Measurements from ENCODE around the gene HECTD1.
"Not testable (repeated sequence)": the region's sequence is repeated elsewhere in the genome, so short reads cannot be mapped to it uniquely, and the experiment has no call there.

The HECTD1 gene

GRCh38 chr14:31092160-31092708 lies 115.4 kb downstream of the HECTD1 start:
- DNase-seq (ENCODE audit: insufficient read length, low spot score) (no peak), FAIRE-seq (no peak)
- TF ChIP-seq POLR2A (IDR thresholded peaks at IDR 0.05; ENCODE audit: low read depth, low read length), result no peak

GRCh38 chr14:31090883-31091764 lies 116.5 kb downstream of the HECTD1 start:
- DNase-seq (ENCODE audit: insufficient read length, low spot score) (peak; percentile 7), FAIRE-seq (peak; percentile 89)
- TF ChIP-seq POLR2A (IDR thresholded peaks at IDR 0.05; ENCODE audit: low read depth, low read length), result no peak

- DNase-seq (ENCODE audit: insufficient read length, low spot score); FAIRE-seq: not testable (repeated sequence)
These were observed 121.1 kb downstream of the HECTD1 start for GRCh38 chr14:31086466-31086865.

GRCh38 chr14:31085027-31085426 lies 122.6 kb downstream of the HECTD1 start:
- TF ChIP-seq POLR2A (IDR thresholded peaks at IDR 0.05; ENCODE audit: low read depth, low read length), result no peak
- DNase-seq (ENCODE audit: insufficient read length, low spot score), result no peak
- no peak for FAIRE-seq

- TF ChIP-seq POLR2A (IDR thresholded peaks at IDR 0.05; ENCODE audit: low read depth, low read length), result no peak
- DNase-seq (ENCODE audit: insufficient read length, low spot score), result no peak
- FAIRE-seq, result no peak
These were observed 123.2 kb downstream of the HECTD1 start for GRCh38 chr14:31084385-31084784.

GRCh38 chr14:31083781-31084180 lies 123.8 kb downstream of the HECTD1 start:
- no peak for TF ChIP-seq POLR2A (IDR thresholded peaks at IDR 0.05; ENCODE audit: low read depth, low read length)
- no peak for FAIRE-seq
- DNase-seq (ENCODE audit: insufficient read length, low spot score), result no peak

- DNase-seq (ENCODE audit: insufficient read length, low spot score), result no peak
- TF ChIP-seq POLR2A (IDR thresholded peaks at IDR 0.05; ENCODE audit: low read depth, low read length), result no peak
- FAIRE-seq, result no peak
These were observed 127.1 kb downstream of the HECTD1 start for GRCh38 chr14:31080484-31080883.

GRCh38 chr14:31080056-31080455 lies 127.5 kb downstream of the HECTD1 start:
- DNase-seq (ENCODE audit: insufficient read length, low spot score) (no peak), FAIRE-seq (no peak)
- no peak for TF ChIP-seq POLR2A (IDR thresholded peaks at IDR 0.05; ENCODE audit: low read depth, low read length)

- DNase-seq (ENCODE audit: insufficient read length, low spot score) (no peak), FAIRE-seq (no peak)
- no peak for TF ChIP-seq POLR2A (IDR thresholded peaks at IDR 0.05; ENCODE audit: low read depth, low read length)
These were observed 128.8 kb downstream of the HECTD1 start for GRCh38 chr14:31078766-31079165.

GRCh38 chr14:31075144-31075543 lies 132.4 kb downstream of the HECTD1 start:
- FAIRE-seq (no peak), DNase-seq (ENCODE audit: insufficient read length, low spot score) (no peak)
- TF ChIP-seq POLR2A (IDR thresholded peaks at IDR 0.05; ENCODE audit: low read depth, low read length), result no peak

GRCh38 chr14:31071151-31071550 lies 136.4 kb downstream of the HECTD1 start:
- DNase-seq (ENCODE audit: insufficient read length, low spot score) (no peak), FAIRE-seq (no peak)
- TF ChIP-seq POLR2A (IDR thresholded peaks at IDR 0.05; ENCODE audit: low read depth, low read length), result no peak

- DNase-seq (ENCODE audit: insufficient read length, low spot score), result peak; percentile 55
- no peak for TF ChIP-seq POLR2A (IDR thresholded peaks at IDR 0.05; ENCODE audit: low read depth, low read length)
- peak; percentile 81 for FAIRE-seq
These were observed 137.2 kb downstream of the HECTD1 start for GRCh38 chr14:31070431-31070830.

- no peak for DNase-seq (ENCODE audit: insufficient read length, low spot score)
- no peak for TF ChIP-seq POLR2A (IDR thresholded peaks at IDR 0.05; ENCODE audit: low read depth, low read length)
- no peak for FAIRE-seq
These were observed 138.2 kb downstream of the HECTD1 start for GRCh38 chr14:31069343-31069742.

GRCh38 chr14:31068235-31068634 lies 139.4 kb downstream of the HECTD1 start:
- DNase-seq (ENCODE audit: insufficient read length, low spot score) (no peak), FAIRE-seq (no peak)
- TF ChIP-seq POLR2A (IDR thresholded peaks at IDR 0.05; ENCODE audit: low read depth, low read length), result no peak

- not testable (repeated sequence) for DNase-seq (ENCODE audit: insufficient read length, low spot score); FAIRE-seq
These were observed 144.7 kb downstream of the HECTD1 start for GRCh38 chr14:31062908-31063307.

Measured in H54 (cell line).